GM18502 (cell line): Measurements from ENCODE around the gene MSANTD2.

Experiments used
- ATAC-seq: cut with Tn5 transposase; IDR thresholded peaks from one replicate; pipeline ENCODE4 v1.9.1; 2021; ENCODE audit warnings: mild to moderate bottlenecking; ENCODE audit not compliant: unreplicated experiment, poor library complexity

Gene MSANTD2

DNA sequence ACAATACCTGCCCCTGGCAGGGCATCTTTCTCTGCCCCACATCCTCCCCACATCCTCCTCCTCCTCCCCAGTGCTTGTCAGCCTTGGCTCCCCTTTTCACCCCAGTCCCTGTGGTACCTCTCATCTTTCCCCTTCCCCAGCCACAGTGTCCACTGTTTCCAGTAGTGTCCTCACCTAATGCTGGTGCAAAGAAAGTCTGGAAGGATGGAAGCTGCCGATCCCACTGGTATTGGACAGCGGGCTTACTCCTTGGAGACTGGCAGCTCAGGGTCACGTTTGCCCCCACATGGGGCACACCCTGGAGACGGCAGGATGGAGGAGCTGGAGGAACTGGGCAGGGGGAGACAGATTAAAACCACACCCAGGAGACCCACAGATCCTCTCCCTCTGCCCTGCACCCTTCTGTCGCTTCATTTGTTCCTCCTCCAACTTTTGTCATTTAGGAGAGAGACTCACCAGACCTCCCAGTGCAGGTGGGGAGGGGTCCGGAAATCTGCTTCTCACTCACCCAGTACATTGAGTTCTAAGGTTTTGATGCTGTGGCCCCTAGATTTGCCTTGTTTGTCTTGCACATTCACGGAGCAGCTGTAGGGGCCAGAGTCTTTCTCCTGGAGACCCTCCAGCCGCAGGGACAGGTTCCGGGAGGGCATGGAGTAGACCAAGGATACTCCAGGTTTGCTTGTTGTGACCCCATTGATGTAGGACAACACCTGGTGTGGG, 44.0 kb downstream of the MSANTD2 start:
- no peak for ATAC-seq

DNA sequence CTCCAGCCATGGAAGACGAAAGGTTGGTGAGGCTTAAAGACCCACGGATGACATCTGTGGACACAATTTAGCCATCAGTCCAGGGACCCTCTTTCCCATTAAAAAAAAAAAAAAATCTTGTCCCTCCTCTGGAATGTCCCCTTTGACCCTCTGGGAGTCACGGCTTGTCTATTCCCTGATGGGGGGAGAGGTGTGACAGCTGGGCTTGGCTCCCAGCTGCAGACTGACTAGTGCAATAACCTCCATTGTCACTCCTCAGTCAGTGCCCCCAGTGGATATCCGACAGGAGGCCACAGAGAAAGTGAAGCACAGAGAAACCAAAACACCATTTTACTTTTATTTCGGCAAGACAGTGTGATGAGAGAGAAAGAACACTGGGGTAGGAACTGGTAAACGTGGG, 45.5 kb downstream of the MSANTD2 start:
- ATAC-seq, result no peak

DNA sequence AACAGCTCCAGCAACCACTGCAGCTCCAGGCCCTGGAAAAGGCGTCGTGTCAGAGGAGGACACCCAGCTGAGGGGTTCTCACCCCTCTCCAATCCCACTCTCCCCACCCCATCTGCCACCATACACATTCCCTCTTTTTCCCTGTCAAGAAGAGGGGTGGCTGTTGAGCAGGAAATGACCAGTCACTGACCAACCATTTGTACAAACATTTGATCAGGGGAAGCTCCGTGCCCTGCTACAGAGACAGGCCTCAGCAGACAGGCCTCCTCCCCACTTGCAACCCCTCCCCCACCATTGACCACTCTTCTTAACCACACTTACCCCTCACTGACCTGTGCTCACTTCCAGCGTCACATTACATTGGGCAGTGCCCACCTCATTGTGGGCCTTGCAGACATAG, 45.9 kb downstream of the MSANTD2 start:
- ATAC-seq, result no peak

DNA sequence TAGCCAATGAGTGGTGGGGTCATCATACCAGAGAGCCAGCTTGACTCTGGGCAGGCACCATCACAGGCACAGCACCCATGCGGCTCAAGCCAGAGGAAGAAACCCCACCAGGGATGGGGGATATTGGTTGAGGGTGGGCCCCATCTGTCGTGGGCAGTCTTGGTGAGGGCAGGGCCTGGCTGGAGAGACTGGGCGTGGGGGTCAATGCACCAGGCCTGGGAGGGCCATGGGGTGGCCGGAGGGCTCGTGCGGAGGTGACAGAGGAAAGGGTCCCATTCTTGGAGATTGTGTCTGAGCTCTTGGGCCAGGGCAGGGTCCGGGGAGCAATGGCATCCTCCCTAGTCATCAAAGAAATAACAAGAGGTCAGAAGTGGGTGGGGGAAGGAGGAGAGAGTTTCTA, 46.6 kb downstream of the MSANTD2 start:
- ATAC-seq, result no peak

DNA sequence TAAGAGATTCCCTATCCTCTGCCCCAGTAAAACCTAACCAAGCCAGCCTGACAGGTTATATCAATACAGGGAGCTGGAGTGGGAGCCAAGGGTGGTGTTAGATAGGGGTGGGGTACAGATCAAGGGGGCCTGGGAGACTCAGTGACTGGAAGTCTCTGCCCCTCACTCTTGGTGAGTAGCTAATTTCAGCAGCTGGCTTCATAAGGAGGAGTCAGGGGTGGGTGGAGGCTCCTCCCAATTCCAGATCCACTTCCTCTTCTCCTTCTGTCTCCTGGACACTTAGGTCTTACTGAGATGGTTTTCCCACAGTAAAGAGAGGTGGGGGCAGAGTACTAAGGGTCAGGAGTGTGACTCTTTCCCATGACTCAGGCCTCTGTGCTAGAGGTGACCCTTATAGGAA, 47.0 kb downstream of the MSANTD2 start:
- no peak for ATAC-seq

DNA sequence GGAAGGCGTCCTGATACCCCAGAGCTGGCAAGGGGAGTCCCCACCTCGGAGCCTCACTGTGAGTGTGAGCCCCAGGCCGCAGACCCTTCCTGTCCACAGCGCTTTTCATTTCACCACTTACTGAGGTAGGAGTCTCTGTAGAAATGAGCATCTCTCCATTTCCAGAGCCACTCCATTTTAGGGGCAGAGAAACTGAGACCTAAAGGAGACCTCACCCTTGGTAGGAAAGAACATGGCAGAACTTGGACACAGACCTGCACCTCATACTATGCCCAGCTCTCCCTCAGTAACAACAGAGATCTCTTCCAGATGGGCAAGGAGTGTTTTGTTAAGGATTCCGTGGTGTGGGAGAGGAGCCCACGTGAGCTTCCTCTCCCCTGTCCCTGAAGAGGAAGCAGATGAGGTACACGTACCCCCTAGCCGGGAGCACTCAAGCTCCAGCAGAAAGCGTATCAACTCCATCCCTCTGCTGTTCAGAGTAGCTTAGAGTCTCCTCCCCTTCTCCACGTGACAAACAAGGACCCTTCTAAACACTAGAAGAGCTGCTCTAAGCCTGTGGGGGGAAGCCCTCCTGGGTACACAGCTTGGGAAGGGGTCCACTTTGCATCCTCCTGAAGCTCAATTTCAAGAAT, 47.6 kb downstream of the MSANTD2 start:
- no peak for ATAC-seq

DNA sequence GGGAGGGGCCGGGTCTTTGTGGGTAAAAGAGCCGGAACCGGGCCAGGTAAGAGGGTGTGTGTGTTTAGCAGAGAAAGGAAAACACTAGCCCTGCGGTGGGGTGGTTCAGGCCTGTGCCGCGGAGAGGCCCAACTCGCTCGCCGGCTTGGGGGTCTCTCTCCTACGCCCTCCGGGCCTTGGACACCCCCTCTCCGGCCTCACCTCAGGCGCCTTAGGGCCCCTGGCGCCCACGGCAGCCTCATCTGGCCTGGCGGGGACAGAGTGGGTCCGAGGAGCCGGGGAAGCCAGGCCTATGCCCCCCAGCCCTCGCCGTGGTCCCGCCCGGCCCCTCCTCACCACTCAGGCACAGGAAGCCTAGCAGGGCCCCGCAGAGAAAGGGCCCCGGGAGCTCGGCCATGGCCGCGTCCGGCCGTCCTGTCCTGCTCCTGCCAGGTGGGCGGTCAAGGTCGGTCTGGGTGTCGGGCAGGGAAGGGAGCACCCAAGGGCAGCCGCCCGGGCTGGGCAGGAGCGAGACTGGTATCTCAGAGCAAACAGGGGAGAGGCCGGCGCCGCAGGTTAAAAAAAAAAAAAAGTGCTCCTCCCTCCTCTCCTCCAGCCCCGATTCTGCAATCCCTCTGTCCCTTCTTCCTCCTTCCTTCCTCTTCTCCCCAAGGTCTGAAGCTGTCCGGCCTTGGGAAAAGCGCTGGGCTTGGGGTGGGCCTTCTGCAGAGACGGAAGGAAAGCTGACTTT, 48.3 kb downstream of the MSANTD2 start, which contains the start of gene VSIG2:
TSS of gene VSIG2 (minus strand) at position 515 of the 730 bp plus-strand sequence. CDS start at position 397, 118 bp downstream.
- ATAC-seq, result no peak

DNA sequence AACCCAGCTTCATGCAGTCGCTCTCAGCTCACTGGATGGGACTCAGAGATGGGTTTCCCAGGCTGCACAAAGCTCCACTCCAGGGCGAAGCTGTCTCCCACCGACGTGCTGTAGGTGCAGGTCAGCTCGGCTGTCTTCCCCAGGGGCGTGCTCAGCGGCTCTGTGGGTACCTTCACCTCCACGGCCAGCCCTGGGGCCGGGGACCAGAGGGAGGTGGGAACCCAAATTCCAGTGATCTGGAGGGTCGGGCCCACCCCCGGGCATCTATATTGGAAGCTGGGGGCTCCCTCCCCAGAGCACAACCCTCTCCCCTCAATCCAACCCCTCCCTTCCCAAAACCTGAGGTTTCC, 48.8 kb downstream of the MSANTD2 start:
- no peak for ATAC-seq

DNA sequence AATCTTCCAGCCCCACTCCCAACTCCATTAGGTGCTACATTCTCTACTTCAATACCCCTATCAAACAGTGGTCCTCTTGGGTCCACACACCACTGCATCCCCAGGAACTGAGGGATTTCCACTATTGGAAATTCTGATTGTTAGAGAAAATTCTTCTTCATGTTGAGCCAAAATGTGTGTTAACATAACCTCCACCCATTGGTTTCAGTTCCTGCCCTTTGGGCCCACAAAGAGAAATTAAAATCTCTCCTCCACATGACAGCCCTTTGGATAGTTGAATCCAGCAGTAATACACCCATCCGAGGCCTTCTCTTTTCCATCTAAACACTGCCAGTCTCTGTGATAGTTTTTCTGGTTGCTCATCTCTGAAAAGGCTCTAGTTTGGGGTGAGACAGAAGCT, 50.3 kb downstream of the MSANTD2 start:
- no peak for ATAC-seq

DNA sequence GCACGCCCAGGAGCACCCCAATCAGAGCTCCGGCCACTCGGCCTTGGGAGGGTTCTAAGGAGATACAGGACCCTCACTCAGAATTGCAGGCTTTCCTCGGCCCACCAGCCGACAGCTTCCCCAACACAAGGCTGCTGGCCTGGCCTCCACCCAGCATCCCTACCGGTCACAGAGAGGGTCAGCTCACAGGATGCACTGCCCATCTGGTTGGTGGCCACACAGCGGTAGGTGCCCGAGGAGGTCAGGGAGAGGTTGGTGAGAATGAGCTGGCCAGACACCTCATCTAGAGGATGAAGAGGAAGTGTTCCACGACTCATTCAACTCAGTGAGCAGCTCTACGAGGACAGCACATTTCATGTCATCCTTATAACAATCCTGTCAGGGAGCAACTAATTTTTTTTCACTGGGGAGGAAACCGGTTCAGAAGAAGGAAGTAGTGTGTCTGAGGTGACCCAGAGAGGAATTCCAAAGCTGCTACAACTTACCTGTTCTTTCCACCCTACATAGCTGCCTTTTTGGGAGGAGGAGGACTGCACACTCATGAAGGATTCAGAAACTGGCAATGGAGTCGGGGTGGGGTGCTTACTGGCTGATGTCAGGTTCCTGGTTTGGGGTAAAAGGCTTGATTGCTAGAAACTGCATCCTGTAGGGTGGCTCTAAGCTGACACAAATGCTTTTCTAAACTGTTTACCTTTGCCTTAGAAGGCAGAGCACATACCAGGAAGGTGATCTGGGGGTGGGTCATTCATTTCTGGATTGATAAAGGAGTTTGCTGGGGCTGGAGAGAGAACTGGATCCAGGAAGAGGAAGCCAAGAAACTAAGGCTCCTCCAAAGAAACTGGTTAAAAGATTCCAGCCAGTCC, 51.5 kb downstream of the MSANTD2 start:
- no peak for ATAC-seq

DNA sequence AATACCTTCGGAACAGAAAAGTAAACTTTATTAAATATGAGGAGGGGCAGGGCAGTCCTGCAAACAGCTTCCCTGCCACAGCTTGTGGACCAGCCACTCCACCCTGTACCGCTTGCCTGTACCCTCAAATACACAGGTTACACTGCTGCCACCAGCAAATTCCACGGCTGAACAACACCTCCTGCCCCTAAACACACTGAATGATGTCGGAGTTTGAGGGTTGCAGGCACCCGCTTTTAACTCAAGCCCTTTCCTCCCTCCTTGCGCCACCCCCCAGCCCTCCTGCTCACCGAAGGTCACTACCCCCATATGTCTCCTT, 52.1 kb downstream of the MSANTD2 start:
- no peak for ATAC-seq

DNA sequence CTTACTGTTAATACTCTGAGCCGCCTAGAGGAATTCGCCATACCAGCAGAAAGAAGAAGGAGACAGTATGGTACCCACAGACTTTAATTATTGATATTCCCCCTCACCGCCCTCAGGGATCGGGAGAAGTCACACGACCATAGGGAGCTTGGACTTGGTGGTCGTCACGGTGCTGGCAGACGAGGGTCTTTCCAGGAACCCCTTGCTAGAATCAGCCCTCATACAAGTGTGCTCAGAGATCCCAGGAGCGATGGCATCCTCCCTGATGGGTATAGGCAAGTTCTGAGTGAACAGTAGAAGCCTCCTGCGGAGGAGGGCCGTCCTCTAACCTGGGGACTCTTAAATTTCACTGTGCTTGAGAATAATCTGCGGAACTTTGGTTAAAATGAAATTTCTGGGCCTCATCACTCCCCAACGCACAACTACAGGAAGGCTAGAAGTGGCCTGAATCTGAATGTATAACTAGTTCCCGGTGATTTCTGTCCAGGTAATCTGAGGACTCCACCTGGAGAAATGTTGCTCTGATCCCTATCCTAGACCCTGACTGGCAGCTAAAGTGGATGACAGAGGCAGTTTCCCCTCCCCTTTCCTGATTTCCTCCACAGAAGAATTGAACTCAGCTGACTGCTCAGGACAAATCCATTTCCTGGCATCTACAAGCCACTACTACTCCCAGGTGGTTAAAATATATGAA, 52.7 kb downstream of the MSANTD2 start:
- no peak for ATAC-seq

DNA sequence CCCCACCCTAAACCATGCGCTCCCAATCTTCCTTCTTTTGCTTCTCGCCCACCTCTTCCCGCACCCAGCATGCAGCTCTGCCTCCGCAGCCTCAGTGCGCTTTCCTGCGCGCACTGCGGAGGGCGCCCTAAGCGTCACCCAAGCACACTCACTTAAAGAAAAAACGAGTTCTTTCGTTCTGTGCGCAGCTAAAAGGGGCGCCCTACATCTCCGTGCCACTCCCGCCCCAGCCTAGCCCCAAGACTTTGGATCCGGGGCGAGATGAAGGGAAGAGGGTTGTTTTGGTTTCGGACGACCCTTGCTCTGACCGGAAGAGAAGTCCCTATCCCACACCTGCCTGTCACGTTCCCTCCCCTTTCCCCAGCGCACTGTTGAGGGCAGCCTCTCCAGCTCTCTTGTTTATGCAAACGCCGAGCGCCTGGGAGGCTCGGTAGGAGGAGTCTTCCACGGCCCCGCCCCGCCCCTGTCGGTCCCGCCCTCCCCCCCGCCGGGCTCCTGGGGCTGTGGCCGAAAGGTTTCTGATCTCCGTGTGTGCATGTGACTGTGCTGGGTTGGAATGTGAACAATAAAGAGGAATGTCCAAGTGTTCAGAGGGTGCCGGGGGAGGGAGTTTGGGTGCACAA, 53.5 kb downstream of the MSANTD2 start:
- peak; percentile 93 for ATAC-seq

DNA sequence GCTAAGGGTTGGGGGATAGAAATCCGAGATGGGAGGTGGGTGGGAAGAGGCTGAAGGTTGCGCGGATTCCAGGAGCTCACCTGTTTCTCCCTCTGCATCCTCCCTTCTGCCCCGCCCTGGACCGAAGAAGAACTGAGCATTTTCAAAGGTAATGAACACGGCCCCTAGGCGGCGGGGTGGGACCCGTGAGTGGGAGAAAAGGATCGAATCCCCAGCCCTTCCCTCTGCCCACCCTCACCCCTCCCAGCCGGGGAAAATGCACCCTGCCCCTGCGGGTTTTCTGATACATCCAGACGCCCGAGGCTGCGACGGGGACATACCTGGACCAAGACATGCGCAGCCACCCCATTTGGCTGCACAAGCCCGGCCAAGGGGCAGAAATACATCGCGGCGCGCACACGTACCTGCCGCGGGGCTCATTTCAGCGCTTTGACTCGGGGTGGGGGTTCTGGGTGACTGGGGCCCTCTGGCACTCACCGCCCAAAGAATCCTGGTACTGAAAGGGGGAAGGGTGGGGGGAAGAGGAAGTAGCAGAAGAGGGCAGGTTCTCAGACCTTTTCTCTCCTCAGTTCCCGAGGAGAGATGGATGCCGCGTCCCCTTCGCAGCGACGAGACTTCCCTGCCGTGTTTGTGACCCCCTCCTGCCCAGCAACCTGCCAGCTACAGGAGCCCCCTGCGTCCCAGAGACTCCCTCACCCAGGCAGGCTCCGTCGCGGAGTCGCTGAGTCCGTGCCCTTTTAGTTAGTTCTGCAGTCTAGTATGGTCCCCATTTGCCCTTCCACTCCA, 54.2 kb downstream of the MSANTD2 start:
- peak; percentile 23 for ATAC-seq

DNA sequence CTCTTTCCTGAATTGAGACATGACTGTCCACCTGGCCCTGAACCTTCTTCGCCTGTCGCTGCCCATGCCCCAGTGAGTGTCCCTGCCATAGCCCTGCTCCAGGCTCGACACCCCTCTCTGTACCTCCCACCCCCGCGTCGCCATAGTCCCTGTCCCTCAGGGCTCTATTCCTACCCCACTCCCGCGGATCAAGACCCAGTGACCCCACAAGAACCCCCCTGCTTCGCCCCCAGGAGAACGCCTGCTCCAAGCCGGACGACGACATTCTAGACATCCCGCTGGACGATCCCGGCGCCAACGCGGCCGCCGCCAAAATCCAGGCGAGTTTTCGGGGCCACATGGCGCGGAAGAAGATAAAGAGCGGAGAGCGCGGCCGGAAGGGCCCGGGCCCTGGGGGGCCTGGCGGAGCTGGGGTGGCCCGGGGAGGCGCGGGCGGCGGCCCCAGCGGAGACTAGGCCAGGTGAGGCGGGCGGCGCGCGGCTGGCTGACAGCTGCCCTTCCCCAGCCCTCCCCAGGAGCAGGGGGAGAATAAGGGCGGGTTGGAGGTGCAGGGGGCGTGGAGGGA, 54.9 kb downstream of the MSANTD2 start:
- no peak for ATAC-seq

DNA sequence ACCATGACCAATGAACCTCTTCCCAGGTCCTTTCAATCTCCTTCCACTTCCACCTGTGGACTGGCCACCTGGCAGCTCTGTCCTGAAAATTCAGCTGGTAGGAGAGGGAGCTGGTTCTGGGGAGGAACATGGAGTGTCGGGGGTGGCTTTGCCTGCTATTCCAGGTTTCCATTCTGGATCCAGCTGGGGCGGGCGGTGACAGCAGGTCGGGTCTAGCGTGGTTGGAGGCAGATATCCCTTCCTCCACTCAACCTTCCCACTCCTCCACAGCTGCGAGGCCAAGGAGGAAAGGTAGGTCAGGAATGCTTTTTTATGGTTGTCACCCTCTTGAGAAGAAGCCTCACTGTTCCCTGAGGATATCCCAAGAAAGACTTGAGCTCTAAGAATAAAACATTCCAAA, 57.2 kb downstream of the MSANTD2 start:
- ATAC-seq, result no peak

DNA sequence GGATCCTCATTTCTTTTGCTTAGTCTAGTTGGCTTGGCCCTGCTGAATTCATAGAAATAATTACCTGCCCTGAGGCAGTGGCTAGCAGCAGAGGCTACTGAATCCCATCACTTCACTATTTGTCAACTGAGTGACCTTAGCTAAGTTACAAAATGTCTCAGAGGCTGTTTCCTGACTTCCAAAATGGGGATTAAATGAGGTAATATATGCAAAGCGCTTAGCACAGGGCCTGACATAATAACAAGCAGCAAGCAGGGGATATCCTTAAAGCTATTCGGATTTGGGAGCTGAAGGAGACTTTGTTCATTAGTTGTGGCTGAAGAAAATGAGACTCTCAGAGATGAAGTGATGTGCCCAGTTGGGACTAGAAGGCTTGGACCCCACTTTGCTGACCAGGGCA, 57.7 kb downstream of the MSANTD2 start:
- ATAC-seq, result no peak

DNA sequence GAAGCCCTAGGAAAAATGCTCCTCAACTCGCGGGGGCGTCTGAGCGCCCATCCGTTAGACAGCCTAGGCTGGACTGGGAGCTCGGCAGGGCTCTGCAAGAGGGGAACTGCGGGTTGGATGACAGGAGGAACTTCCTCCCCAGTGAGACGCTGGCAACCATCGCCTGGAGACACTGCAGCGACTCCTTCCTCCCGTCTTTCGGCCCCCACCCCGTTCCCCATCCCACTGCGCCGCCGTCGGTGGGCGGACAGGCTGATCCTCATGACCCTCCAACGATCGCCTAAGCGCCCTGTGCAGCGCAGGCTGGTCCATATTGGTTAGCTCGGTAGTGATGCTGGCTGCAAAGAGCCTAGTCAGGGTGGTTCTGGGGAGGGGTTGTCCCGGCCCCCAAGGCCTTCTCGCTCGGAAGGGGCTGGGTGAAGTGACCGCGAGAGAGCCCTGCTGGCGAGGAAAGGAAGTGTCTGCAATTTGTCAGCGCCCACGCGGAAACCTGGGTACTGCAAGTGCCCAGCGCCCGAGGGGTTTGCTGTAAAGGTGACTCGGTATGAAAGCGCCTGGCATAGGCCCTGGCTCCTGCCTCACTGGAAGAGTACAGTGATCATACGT, 59.8 kb downstream of the MSANTD2 start:
- peak; percentile 37 for ATAC-seq
